HG03460 (cell line): Measurements from ENCODE around the gene LCAT.
"Not testable (repeated sequence)": the region's sequence is repeated elsewhere in the genome, so short reads cannot be mapped to it uniquely, and the experiment has no call there.

Source experiments
- ATAC-seq: cut with Tn5 transposase; IDR thresholded peaks from one replicate; pipeline ENCODE4 v1.9.1; 2021; ENCODE audit not compliant: unreplicated experiment

LCAT gene

GRCh38 chr16:67948015-67948414, 4.1 kb upstream of the LCAT start:
- no peak for ATAC-seq

GRCh38 chr16:67946966-67947558, 3.1 kb upstream of the LCAT start:
- no peak for ATAC-seq

- ATAC-seq = no peak
Observed at GRCh38 chr16:67946128-67946569, 2.2 kb upstream of the LCAT start.

- no peak for ATAC-seq
Observed at GRCh38 chr16:67945392-67945933, 1.5 kb upstream of the LCAT start.

- ATAC-seq = no peak
Observed at GRCh38 chr16:67944690-67945391, 921 bp upstream of the LCAT start.

GRCh38 chr16:67943256-67943618, 683 bp downstream of the LCAT start:
- no peak for ATAC-seq

GRCh38 chr16:67942510-67943255, 1.2 kb downstream of the LCAT start:
- ATAC-seq = no peak

GRCh38 chr16:67942200-67942509, 1.8 kb downstream of the LCAT start:
- ATAC-seq = no peak

- ATAC-seq = no peak
Observed at GRCh38 chr16:67941469-67942199, 2.3 kb downstream of the LCAT start.

- ATAC-seq = no peak
Observed at GRCh38 chr16:67940446-67941089, 3.4 kb downstream of the LCAT start.

- ATAC-seq = no peak
Observed at GRCh38 chr16:67939507-67940445, 4.1 kb downstream of the LCAT start.

- ATAC-seq = not testable (repeated sequence)
Observed at GRCh38 chr16:67937713-67938112, 6.2 kb downstream of the LCAT start.

GRCh38 chr16:67936880-67937605, 6.9 kb downstream of the LCAT start:
- ATAC-seq = peak; percentile 52

- peak; percentile 2 for ATAC-seq
Observed at GRCh38 chr16:67936124-67936879, 7.6 kb downstream of the LCAT start, which contains the start of gene PSMB10. TSS of gene PSMB10 (minus strand) at chr16:67936850. CDS start at chr16:67936749, 101 bp downstream.

GRCh38 chr16:67935402-67936123, 8.4 kb downstream of the LCAT start:
- ATAC-seq = peak; percentile 86

GRCh38 chr16:67935101-67935401, 8.9 kb downstream of the LCAT start:
- ATAC-seq = no peak

GRCh38 chr16:67934306-67935100, 9.4 kb downstream of the LCAT start:
- ATAC-seq = no peak
